Mesendoderm (in vitro differentiated cells): ENCODE measurements around the gene PDHX.

Experiments used
- DNase-seq: peaks from one replicate; pipeline ENCODE4 v3.0.0; 2013
- H2AK5ac ChIP-seq: 2 replicates; pipeline ENCODE4 v1.6.1; 2013; ENCODE audit warnings: low read length, inconsistent platforms
- H2BK120ac ChIP-seq: 2 replicates; pipeline ENCODE4 v1.6.1; 2013; ENCODE audit warnings: low read depth, mild to moderate bottlenecking, low read length, moderate library complexity, mixed read lengths
- H2BK15ac ChIP-seq: replicated peaks from 2 replicates; pipeline ENCODE4 v1.6.1; 2013; ENCODE audit warnings: low read depth, mild to moderate bottlenecking, moderate library complexity
- H2BK5ac ChIP-seq: 2 replicates; pipeline ENCODE4 v1.6.1; 2013; ENCODE audit warnings: low read length, inconsistent platforms
- H3K18ac ChIP-seq: 2 replicates; pipeline ENCODE4 v1.6.1; 2013; ENCODE audit warnings: mild to moderate bottlenecking, low read length, mixed read lengths
- H3K23ac ChIP-seq: one replicate; pipeline ENCODE4 v1.6.1; 2013; ENCODE audit warnings: low read length
- H3K27ac ChIP-seq: 2 replicates; pipeline ENCODE4 v1.5.1; 2013; ENCODE audit warnings: low read depth, mild to moderate bottlenecking, inconsistent platforms, low read length, moderate library complexity
- H3K27me3 ChIP-seq: 2 replicates; pipeline ENCODE4 v1.6.1; 2013; ENCODE audit warnings: low read length, control low read depth, mild to moderate bottlenecking, inconsistent platforms; ENCODE audit not compliant: insufficient read depth, poor library complexity
- H3K36me3 ChIP-seq: 2 replicates; pipeline ENCODE4 v1.6.1; 2013; ENCODE audit warnings: low read length, inconsistent platforms; ENCODE audit not compliant: control insufficient read depth, insufficient read depth
- H3K4ac ChIP-seq: one replicate; pipeline ENCODE4 v1.6.1; 2013; ENCODE audit warnings: low read depth, mild to moderate bottlenecking, low read length, moderate library complexity
- H3K4me1 ChIP-seq: 2 replicates; pipeline ENCODE4 v1.6.1; 2013; ENCODE audit warnings: low read depth, low read length, inconsistent platforms; ENCODE audit not compliant: control insufficient read depth
- H3K4me2 ChIP-seq: 2 replicates; pipeline ENCODE4 v1.6.1; 2013; ENCODE audit warnings: low read length
- H3K4me3 ChIP-seq: 2 replicates; pipeline ENCODE4 v1.5.1; 2013; ENCODE audit warnings: mild to moderate bottlenecking, low read length
- H3K56ac ChIP-seq: one replicate; pipeline ENCODE4 v1.6.1; 2013; ENCODE audit warnings: low read length
- H3K79me1 ChIP-seq: 2 replicates; pipeline ENCODE4 v1.6.1; 2013; ENCODE audit warnings: low read length, inconsistent platforms
- H3K79me2 ChIP-seq: 2 replicates; pipeline ENCODE4 v1.6.1; 2013; ENCODE audit warnings: mild to moderate bottlenecking, low read length; ENCODE audit not compliant: control insufficient read depth, insufficient read depth
- H3K9ac ChIP-seq: 2 replicates; pipeline ENCODE4 v1.6.1; 2013; ENCODE audit warnings: low read length, inconsistent platforms
- H4K5ac ChIP-seq: one replicate; pipeline ENCODE4 v1.6.1; 2013; ENCODE audit warnings: low read length
- H4K8ac ChIP-seq: one replicate; pipeline ENCODE4 v1.6.1; 2013; ENCODE audit warnings: low read depth, mild to moderate bottlenecking, control low read depth, low read length, moderate library complexity
- WGBS: extraction: QIAGEN DNeasy Blood & Tissue Kit; methylation state at CpG from one replicate; pipeline ENCODE4 v1.1.7; 2013; ENCODE audit warnings: low lambda C conversion rate, missing lambda C conversion rate; ENCODE audit not compliant: insufficient coverage; ENCODE audit errors: extremely low coverage; 5-methylcytosine and 5-hydroxymethylcytosine counted together

PDHX gene

DNA sequence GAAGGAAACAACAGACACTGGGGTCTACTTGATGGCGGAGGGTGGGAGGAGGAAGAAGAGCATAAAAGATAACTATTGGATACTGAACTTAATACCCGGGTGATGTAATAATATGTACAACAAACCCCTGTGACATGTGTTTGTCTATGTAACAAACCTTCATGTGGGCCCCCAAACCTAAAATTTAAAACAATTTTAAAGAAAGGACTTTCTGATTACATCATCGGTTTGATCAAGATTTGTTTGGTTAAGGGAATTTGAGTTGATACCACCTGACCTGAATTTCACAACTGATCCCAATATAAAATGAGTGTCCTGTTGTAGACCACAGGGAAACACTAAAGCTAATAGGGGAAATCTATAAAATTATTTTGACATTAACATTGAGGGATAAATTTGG is 34.5 kb upstream of the PDHX start:
- H3K4ac ChIP-seq, result no peak overlapping the region
- no peak overlapping the region for H2BK120ac ChIP-seq
- peaks cover 2% of the 10 kb centered on the region for H3K36me3 ChIP-seq
- no peaks in the 10 kb centered on the region for H3K27me3 ChIP-seq
- no peak overlapping the region for H4K8ac ChIP-seq
- H2BK15ac ChIP-seq, result no peak overlapping the region
- no peak overlapping the region for H3K56ac ChIP-seq
- H3K4me1 ChIP-seq, result no peaks in the 10 kb centered on the region
- no peaks in the 10 kb centered on the region for H3K79me2 ChIP-seq
- H3K18ac ChIP-seq, result no peak overlapping the region
- H2AK5ac ChIP-seq, result no peak overlapping the region
- no peak overlapping the region for H3K27ac ChIP-seq
- WGBS, result no CpG with 5 or more reads among the region's 3 CpGs
- no peak overlapping the region for H2BK5ac ChIP-seq
- no peak for DNase-seq
- H3K79me1 ChIP-seq, result no peaks in the 10 kb centered on the region
- H3K9ac ChIP-seq, result no peak overlapping the region
- H3K4me2 ChIP-seq, result no peak overlapping the region
- no peak overlapping the region for H4K5ac ChIP-seq
- H3K4me3 ChIP-seq, result no peak overlapping the region
- H3K23ac ChIP-seq, result no peak overlapping the region

DNA sequence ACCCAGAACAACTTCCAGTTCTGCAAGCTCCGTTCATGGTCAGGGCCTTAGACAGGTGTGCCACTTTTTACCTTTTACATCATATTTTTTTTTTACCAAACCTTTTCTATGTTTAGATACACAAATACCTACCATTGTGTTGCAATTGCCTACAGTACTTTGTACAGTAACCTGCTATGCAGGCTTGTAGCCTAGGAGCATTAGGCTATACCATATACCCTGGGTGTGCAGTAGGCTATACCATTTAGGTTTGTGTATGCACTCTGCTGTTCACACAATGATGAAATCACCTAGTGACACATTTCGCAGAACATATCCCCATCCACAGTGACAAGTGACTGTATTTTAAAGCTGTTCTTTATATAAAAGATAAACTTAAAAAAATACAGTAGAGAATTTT is 29.8 kb upstream of the PDHX start:
- no peak overlapping the region for H3K56ac ChIP-seq
- no peak overlapping the region for H4K8ac ChIP-seq
- H3K27ac ChIP-seq, result no peak overlapping the region
- H2AK5ac ChIP-seq, result no peak overlapping the region
- H4K5ac ChIP-seq, result no peak overlapping the region
- no peak overlapping the region for H3K23ac ChIP-seq
- no peaks in the 10 kb centered on the region for H3K79me1 ChIP-seq
- no peak overlapping the region for H3K4me2 ChIP-seq
- no peak for DNase-seq
- no peak overlapping the region for H3K4me3 ChIP-seq
- no peak overlapping the region for H3K4ac ChIP-seq
- peaks cover 2% of the 10 kb centered on the region for H3K36me3 ChIP-seq
- H2BK15ac ChIP-seq, result no peak overlapping the region
- no peaks in the 10 kb centered on the region for H3K4me1 ChIP-seq
- no peaks in the 10 kb centered on the region for H3K27me3 ChIP-seq
- no peak overlapping the region for H3K18ac ChIP-seq
- H3K9ac ChIP-seq, result no peak overlapping the region
- no CpG with 5 or more reads among the region's 2 CpGs for WGBS
- H2BK5ac ChIP-seq, result no peak overlapping the region
- H3K79me2 ChIP-seq, result no peaks in the 10 kb centered on the region
- no peak overlapping the region for H2BK120ac ChIP-seq

DNA sequence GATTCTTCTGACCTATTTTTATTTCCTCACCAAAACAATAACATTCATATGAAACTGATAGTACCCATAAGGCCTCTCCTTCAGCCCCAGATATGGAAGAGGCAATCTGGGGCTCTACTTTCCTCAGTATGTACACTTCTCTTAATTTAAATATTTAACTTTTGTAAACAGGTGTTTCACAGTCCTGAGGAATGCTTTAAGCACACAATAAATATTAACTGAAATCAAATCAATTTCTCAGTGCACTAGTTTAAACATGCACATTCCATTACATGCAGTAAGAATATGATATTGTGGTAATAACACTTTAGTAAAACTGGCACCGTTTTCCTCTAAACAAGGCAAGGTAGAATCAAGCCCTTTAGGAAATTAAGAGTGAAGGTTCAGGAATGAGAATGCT is 29.2 kb upstream of the PDHX start:
- whole genome bisulfite sequencing, result no CpG with 5 or more reads among the region's 1 CpG

DNA sequence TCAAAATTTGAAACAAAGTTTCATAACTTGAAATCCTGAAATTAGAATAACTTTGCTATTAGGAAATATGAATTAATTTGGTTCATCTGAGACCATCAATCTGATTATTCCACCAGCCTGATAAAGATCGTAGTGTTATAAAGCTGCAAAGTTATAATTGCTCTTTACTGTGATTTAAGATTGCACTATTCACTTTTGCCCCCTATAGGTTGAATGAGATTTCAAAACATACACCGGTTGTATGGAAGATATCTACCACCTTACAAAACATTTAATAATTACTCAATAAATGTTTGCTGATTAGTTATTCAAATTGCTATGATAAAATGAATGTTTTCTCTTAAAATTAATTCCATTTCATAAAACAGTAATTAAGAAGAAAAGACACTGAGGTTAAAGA is 26.3 kb upstream of the PDHX start:
- WGBS, result no CpG with 5 or more reads among the region's 2 CpGs
- H3K4me3 ChIP-seq, result no peak overlapping the region
- H2AK5ac ChIP-seq, result no peak overlapping the region

More for the DNA sequence above, 29.2 kb upstream of the PDHX start:
- no peaks in the 10 kb centered on the region for H3K27me3 ChIP-seq
- peaks cover 2% of the 10 kb centered on the region for H3K36me3 ChIP-seq
- no peak overlapping the region for H3K9ac ChIP-seq
- no peaks in the 10 kb centered on the region for H3K79me1 ChIP-seq
- no peaks in the 10 kb centered on the region for H3K79me2 ChIP-seq
- H3K27ac ChIP-seq, result no peak overlapping the region
- H3K56ac ChIP-seq, result no peak overlapping the region
- DNase-seq, result no peak
- no peak overlapping the region for H4K5ac ChIP-seq
- H2AK5ac ChIP-seq, result no peak overlapping the region
- H3K18ac ChIP-seq, result no peak overlapping the region
- no peaks in the 10 kb centered on the region for H3K4me1 ChIP-seq
- no peak overlapping the region for H3K4me2 ChIP-seq
- H4K8ac ChIP-seq, result no peak overlapping the region
- H3K4me3 ChIP-seq, result no peak overlapping the region
- no peak overlapping the region for H2BK5ac ChIP-seq
- no peak overlapping the region for H3K23ac ChIP-seq
- H2BK15ac ChIP-seq, result no peak overlapping the region
- H2BK120ac ChIP-seq, result no peak overlapping the region
- no peak overlapping the region for H3K4ac ChIP-seq

DNA sequence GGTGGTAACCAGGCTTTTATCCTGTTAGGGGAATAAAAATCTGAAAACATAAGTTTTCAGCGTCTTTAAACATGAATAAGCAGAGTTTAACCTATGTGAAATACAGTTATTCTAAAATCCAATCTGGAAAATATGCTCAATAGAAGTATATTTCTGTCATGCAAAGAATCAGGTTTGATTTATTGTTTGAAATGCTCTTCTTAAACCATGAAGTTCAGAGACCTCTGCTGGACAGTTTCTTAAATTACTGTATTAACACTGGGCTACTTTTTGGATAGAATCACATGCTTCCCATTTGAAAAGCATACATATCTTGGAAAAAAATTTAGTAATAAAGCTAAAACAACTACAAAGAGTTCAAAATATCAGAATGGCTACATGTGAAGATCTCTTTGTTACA is 25.6 kb upstream of the PDHX start:
- H3K4me2 ChIP-seq, result no peak overlapping the region
- H3K4ac ChIP-seq, result no peak overlapping the region
- no peak overlapping the region for H2AK5ac ChIP-seq
- no peak overlapping the region for H3K27ac ChIP-seq
- H3K4me1 ChIP-seq, result no peaks in the 10 kb centered on the region
- H4K8ac ChIP-seq, result no peak overlapping the region
- no peak overlapping the region for H2BK15ac ChIP-seq
- H2BK5ac ChIP-seq, result no peak overlapping the region
- peaks cover 2% of the 10 kb centered on the region for H3K36me3 ChIP-seq
- H3K18ac ChIP-seq, result no peak overlapping the region
- no peak overlapping the region for H3K9ac ChIP-seq
- H3K27me3 ChIP-seq, result no peaks in the 10 kb centered on the region
- H3K56ac ChIP-seq, result no peak overlapping the region
- H4K5ac ChIP-seq, result no peak overlapping the region
- H3K4me3 ChIP-seq, result no peak overlapping the region
- H3K79me2 ChIP-seq, result no peaks in the 10 kb centered on the region
- H3K79me1 ChIP-seq, result no peaks in the 10 kb centered on the region
- H2BK120ac ChIP-seq, result no peak overlapping the region
- no peak for DNase-seq
- no CpG with 5 or more reads among the region's 1 CpG for WGBS
- no peak overlapping the region for H3K23ac ChIP-seq

More for the DNA sequence above, 26.3 kb upstream of the PDHX start:
- H3K4ac ChIP-seq, result no peak overlapping the region
- H3K27ac ChIP-seq, result no peak overlapping the region
- no peak overlapping the region for H3K23ac ChIP-seq
- no peaks in the 10 kb centered on the region for H3K79me1 ChIP-seq
- H3K79me2 ChIP-seq, result no peaks in the 10 kb centered on the region
- H2BK120ac ChIP-seq, result no peak overlapping the region
- H3K18ac ChIP-seq, result no peak overlapping the region
- peaks cover 2% of the 10 kb centered on the region for H3K36me3 ChIP-seq
- no peaks in the 10 kb centered on the region for H3K27me3 ChIP-seq
- H3K4me2 ChIP-seq, result no peak overlapping the region
- H3K9ac ChIP-seq, result no peak overlapping the region
- DNase-seq, result no peak
- no peak overlapping the region for H3K56ac ChIP-seq
- H2BK5ac ChIP-seq, result no peak overlapping the region
- H4K8ac ChIP-seq, result no peak overlapping the region
- no peaks in the 10 kb centered on the region for H3K4me1 ChIP-seq
- H4K5ac ChIP-seq, result no peak overlapping the region
- H2BK15ac ChIP-seq, result no peak overlapping the region

DNA sequence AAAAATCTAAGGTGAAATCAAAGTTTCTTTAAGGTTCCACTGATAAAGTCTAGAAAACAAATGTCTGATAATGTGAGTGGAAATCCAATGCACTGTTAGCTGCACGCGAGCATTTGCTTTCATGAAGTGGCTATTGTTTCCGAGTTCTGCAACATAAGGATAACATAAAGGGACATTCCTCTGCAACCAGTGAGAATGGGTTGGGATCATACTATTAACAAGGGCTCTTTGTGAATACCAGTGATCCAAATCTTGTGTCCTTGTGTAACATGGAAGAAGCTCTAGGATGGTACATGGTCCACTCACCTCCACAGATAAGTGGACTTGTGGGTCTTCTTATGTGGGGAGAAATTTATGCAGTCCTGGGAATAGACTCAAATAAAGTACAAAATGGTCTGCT is 24.8 kb upstream of the PDHX start:
- no peak overlapping the region for H3K18ac ChIP-seq
- no peak overlapping the region for H3K27ac ChIP-seq
- H3K27me3 ChIP-seq, result no peaks in the 10 kb centered on the region
- no peaks in the 10 kb centered on the region for H3K4me1 ChIP-seq
- no peak overlapping the region for H2BK5ac ChIP-seq
- no peaks in the 10 kb centered on the region for H3K79me1 ChIP-seq
- H4K8ac ChIP-seq, result no peak overlapping the region
- no peak overlapping the region for H4K5ac ChIP-seq
- no peak overlapping the region for H2BK120ac ChIP-seq
- H3K9ac ChIP-seq, result no peak overlapping the region
- peaks cover under 1% of the 10 kb centered on the region for H3K79me2 ChIP-seq
- H2BK15ac ChIP-seq, result no peak overlapping the region
- no peak overlapping the region for H3K56ac ChIP-seq
- WGBS, result no CpG with 5 or more reads among the region's 3 CpGs
- DNase-seq, result no peak
- H3K23ac ChIP-seq, result no peak overlapping the region
- no peak overlapping the region for H3K4me3 ChIP-seq
- H3K4ac ChIP-seq, result no peak overlapping the region
- peaks cover 1% of the 10 kb centered on the region for H3K36me3 ChIP-seq
- no peak overlapping the region for H3K4me2 ChIP-seq
- no peak overlapping the region for H2AK5ac ChIP-seq
